OCI-LY3 (cell line): ENCODE data around the gene DKK3.
A peak's percentile ranks its signal among the peaks of the same experiment; 100 is the strongest.

ENCODE experiments used
- H2AFZ ChIP-seq: fragments of 200-600, 300-600 bp; shearing (Covaris generic); 2 replicates; pipeline ENCODE4 v1.6.0; 2014; ENCODE audit warnings: antibody characterized with exemption, low read depth, low read length
- H3K27ac ChIP-seq: fragments of 200-600, 300-600 bp; sonication (generic); 2 replicates; pipeline ENCODE4 v1.5.1; 2014; ENCODE audit warnings: mild to moderate bottlenecking, low read length, moderate library complexity, mixed read lengths
- H3K27me3 ChIP-seq: fragments of 200-600, 300-600 bp; sonication (generic); 2 replicates; pipeline ENCODE4 v1.6.1; 2014; ENCODE audit warnings: low read depth, low read length, mixed read lengths
- H3K36me3 ChIP-seq: fragments of 200-600, 300-600 bp; sonication (generic); replicated peaks from 2 replicates; pipeline ENCODE3; 2014; ENCODE audit warnings: low read depth, low read length, mixed read lengths
- H3K4me1 ChIP-seq: fragments of 300-600, 200-600 bp; sonication (generic); 2 replicates; pipeline ENCODE4 v1.6.1; 2014; ENCODE audit warnings: low read length, mixed read lengths
- H3K4me2 ChIP-seq: fragments of 200-600, 300-600 bp; sonication (generic); 2 replicates; pipeline ENCODE4 v1.6.1; 2014; ENCODE audit warnings: low read length, mixed read lengths
- H3K4me3 ChIP-seq: fragments of 300-600, 200-600 bp; sonication (generic); 2 replicates; pipeline ENCODE4 v1.5.1; 2014; ENCODE audit warnings: antibody characterized with exemption, mild to moderate bottlenecking, low read length, moderate library complexity
- H3K79me2 ChIP-seq: fragments of 300-600, 200-600 bp; shearing (Covaris generic); 2 replicates; pipeline ENCODE4 v1.6.1; 2014; ENCODE audit warnings: mild to moderate bottlenecking, low read length, mixed read lengths
- H3K9ac ChIP-seq: fragments of 300-600, 200-600 bp; shearing (Covaris generic); 2 replicates; pipeline ENCODE4 v1.6.0; 2014; ENCODE audit warnings: mild to moderate bottlenecking, low read length, moderate library complexity
- H3K9me3 ChIP-seq: fragments of 200-600, 300-600 bp; shearing (Covaris generic); 2 replicates; pipeline ENCODE4 v1.6.1; 2014; ENCODE audit warnings: low read length, mixed read lengths; ENCODE audit not compliant: insufficient read depth
- H4K20me1 ChIP-seq: fragments of 200-600, 300-600 bp; sonication (generic); 2 replicates; pipeline ENCODE4 v1.6.1; 2016; ENCODE audit warnings: low read length, mixed read lengths; ENCODE audit not compliant: insufficient read depth
- CTCF ChIP-seq: fragments of 200-600, 300-600 bp; sonication (generic); IDR thresholded peaks from 2 replicates; pipeline ENCODE4 v1.5.1; 2014; ENCODE audit warnings: antibody characterized with exemption, low read length, low read depth
- EZH2phosphoT487 ChIP-seq: fragments of 200-600 bp; shearing (Covaris generic); IDR thresholded peaks from 2 replicates; pipeline ENCODE4 v1.6.1; 2018; ENCODE audit warnings: antibody characterized with exemption, mixed run types, low read depth

The DKK3 gene

GRCh38 chr11:11998091-11998781 lies 10.2 kb downstream of the DKK3 start:
- no peaks in the 10 kb centered on the region for H3K9me3 ChIP-seq
- peak overlapping the region; percentile 49 for H3K4me3 ChIP-seq
- H3K27me3 ChIP-seq = peaks cover 52% of the 10 kb centered on the region
- no peaks in the 10 kb centered on the region for H4K20me1 ChIP-seq
- no peak overlapping the region for H3K27ac ChIP-seq
- no peaks in the 10 kb centered on the region for H3K36me3 ChIP-seq
- H3K9ac ChIP-seq = no peak overlapping the region
- peak overlapping the region; percentile 64 for H3K4me2 ChIP-seq
- 0 out of 2 replicates have a peak, but pooled peaks cover 6% of the 10 kb centered on the region for H3K4me1 ChIP-seq
- H2AFZ ChIP-seq = no peak overlapping the region
- no peaks in the 10 kb centered on the region for H3K79me2 ChIP-seq
- TF ChIP-seq CTCF = no peak
- TF ChIP-seq EZH2phosphoT487 = no peak

GRCh38 chr11:11997049-11997322 lies 11.4 kb downstream of the DKK3 start:
- Histone ChIP-seq H3K27me3 (peaks cover 47% of the 10 kb centered on the region), H3K79me2 (no peaks in the 10 kb centered on the region), H4K20me1 (no peaks in the 10 kb centered on the region), H3K9me3 (no peaks in the 10 kb centered on the region), H3K4me1 (0 out of 2 replicates have a peak, but pooled peaks cover 6% of the 10 kb centered on the region), H3K9ac (no peak overlapping the region), H3K27ac (no peak overlapping the region), H2AFZ (no peak overlapping the region; the same call in 1 of the 2 replicates), H3K4me3 (no peak overlapping the region), H3K36me3 (no peaks in the 10 kb centered on the region), H3K4me2 (no peak overlapping the region)
- TF ChIP-seq EZH2phosphoT487 (no peak), CTCF (no peak)

- TF ChIP-seq CTCF (no peak), EZH2phosphoT487 (no peak)
- H3K4me2 ChIP-seq = no peak overlapping the region
- H3K4me3 ChIP-seq = no peak overlapping the region
- no peak overlapping the region for H3K27ac ChIP-seq
- H3K9ac ChIP-seq = no peak overlapping the region
- H2AFZ ChIP-seq = no peak overlapping the region
- H3K27me3 ChIP-seq = peaks cover 47% of the 10 kb centered on the region
- H3K9me3 ChIP-seq = no peaks in the 10 kb centered on the region
- no peaks in the 10 kb centered on the region for H3K79me2 ChIP-seq
- no peaks in the 10 kb centered on the region for H4K20me1 ChIP-seq
- no peaks in the 10 kb centered on the region for H3K36me3 ChIP-seq
- H3K4me1 ChIP-seq = 0 out of 2 replicates have a peak, but pooled peaks cover 6% of the 10 kb centered on the region
Observed at GRCh38 chr11:11996321-11997048, 11.9 kb downstream of the DKK3 start.

- Histone ChIP-seq H3K36me3 (no peaks in the 10 kb centered on the region), H4K20me1 (no peaks in the 10 kb centered on the region), H3K79me2 (no peaks in the 10 kb centered on the region), H3K9ac (no peak overlapping the region), H3K4me2 (no peak overlapping the region), H3K27me3 (peaks cover 40% of the 10 kb centered on the region), H3K4me3 (no peak overlapping the region), H3K4me1 (0 out of 2 replicates have a peak, but pooled peaks cover 6% of the 10 kb centered on the region), H3K27ac (no peak overlapping the region), H3K9me3 (no peaks in the 10 kb centered on the region), H2AFZ (no peak overlapping the region)
- TF ChIP-seq CTCF = no peak
- TF ChIP-seq EZH2phosphoT487 = no peak
Observed at GRCh38 chr11:11995601-11996000, 12.8 kb downstream of the DKK3 start.
